ENCODE measurements around the gene CRCP.
"Not testable (repeated sequence)": the region's sequence is repeated elsewhere in the genome, so short reads cannot be mapped to it uniquely, and the experiment has no call there.

The CRCP gene

DNA sequence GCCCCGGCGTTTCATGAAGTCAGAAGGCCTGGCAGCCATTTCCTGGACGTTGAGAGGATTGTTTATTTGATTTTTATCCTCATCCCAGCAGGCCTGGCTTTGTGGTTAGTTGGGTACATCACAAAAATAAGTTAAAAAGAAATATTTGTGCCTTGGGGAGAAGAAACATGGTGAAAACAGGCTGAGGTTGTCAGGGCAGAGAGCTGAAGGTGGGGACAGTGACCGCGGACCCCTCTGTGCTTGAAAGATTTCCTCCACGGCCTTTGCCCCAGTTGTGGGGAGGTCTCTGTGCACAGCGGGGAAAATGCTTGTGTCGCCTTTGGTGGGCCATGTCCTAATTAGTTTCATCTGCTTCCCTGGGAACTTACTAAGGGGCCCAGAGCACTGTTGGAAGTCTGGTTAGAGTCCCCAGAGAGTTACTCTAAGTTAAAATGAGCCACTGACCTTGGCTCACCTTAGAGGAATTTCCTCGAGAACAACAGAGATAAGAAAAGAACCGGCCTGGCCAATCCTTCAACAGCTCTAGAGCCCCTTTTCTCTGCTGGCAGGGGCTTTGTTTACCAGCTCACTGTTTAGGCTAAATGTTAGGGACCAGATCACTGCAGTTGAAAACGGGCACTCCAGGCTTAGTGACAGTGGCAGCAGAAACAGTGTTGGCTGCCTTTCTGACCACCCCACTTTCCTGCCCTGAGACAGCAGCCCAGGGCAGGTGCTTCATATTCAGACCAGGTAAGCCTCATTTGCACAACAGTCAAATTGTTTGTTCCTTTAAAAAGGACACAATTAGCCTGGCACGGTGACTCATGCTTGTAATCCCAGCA is 37.9 kb downstream of the CRCP start:
- in situ Hi-C loops (cut with MboI; ENCODE audit: low sequenced_read_pairs) = no loop called here

- in situ Hi-C loops (cut with MboI; ENCODE audit: low sequenced_read_pairs) = no loop called here
These were observed 39.0 kb downstream of the CRCP start for GRCh38 chr7:66153691-66154090.

- in situ Hi-C loops (cut with MboI; ENCODE audit: low sequenced_read_pairs) = not testable (repeated sequence)
These were observed 41.4 kb downstream of the CRCP start for GRCh38 chr7:66156035-66156434.

GRCh38 chr7:66157060-66157459 is 42.4 kb downstream of the CRCP start:
- in situ Hi-C loops (cut with MboI; ENCODE audit: low sequenced_read_pairs) = no loop called here

DNA sequence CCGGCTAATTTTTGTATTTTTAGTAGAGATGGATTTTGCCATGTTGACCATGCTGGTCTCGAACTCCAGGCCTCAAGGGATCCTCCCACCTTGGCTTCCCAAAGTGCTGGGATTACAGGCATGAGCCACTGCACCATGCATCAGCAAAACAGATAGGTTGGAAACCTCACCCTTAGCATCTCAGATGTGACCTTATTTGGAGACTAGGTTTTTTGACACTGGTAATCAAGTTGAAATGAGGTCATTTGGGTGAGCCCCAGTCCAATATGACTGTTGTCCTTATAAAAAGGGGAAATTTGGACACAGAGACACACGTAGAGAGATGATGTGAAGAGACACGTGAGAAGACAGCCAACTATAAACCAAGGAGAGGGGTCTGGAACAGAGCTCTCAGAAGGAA is 48.0 kb downstream of the CRCP start:
- in situ Hi-C loops (cut with MboI; ENCODE audit: low sequenced_read_pairs) = no loop called here

DNA sequence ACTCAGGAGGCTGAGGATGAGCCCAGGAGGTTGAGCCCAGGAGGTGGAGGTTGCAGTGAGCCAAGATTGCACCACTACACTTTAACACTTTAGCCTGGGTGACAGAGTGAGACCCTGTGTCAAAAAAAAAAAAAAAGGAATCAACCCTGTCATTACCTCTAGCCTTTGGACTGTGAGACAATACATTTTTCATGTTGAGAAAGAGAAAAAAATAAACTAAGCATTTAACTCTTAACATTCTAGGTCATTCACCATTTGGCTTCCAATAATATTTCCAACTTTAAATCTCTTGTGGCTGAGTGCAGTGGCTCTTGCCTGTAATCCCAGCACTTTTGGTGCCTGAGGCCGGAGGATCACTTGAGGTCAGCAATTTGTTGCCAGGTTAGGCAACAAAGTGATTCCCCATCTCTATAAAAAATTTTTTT is 48.6 kb downstream of the CRCP start:
- in situ Hi-C loops (cut with MboI; ENCODE audit: low sequenced_read_pairs) = no loop called here

DNA sequence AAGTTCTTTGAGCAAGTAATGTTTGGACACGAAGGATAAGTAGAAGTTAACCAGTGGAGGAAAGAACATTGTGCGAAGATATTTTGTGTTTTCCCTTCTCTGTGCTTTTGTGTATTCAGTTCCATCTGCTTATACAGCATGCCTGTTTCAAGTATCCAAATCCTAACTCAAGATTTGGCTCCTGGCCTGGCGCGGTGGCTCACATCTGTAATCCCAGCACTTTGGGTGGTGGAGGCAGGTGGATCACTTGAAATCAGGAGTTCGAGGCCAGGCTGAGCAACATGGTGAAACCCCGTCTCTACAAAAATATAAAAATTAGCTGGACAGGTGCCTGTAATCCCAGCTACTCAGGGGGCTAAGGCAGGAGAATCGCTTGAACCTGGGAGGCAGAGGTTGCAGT is 49.7 kb downstream of the CRCP start:
- in situ Hi-C loops (cut with MboI; ENCODE audit: low sequenced_read_pairs) = no loop called here

- in situ Hi-C loops (cut with MboI; ENCODE audit: low sequenced_read_pairs) = no loop called here
These were observed 53.2 kb downstream of the CRCP start for GRCh38 chr7:66167773-66168387.

DNA sequence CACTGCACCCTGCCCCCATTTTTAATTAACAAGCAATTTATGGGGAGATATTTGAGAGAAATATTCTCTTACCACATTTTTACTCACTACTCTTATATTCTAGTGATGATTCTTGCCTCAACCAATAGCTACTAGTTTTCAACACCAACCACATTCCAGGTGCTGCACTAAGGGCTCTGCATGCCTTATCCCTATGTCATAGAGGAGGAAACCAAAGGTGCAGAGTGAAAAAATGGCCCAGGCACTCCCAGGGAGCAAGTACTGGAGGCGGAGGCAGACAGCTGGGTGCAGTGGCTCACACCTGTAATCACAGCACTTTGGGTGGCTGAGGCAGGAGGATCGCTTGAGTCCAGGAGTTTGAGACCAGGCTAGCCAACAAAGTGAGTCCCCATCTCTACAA is 55.0 kb downstream of the CRCP start:
- in situ Hi-C loops (cut with MboI; ENCODE audit: low sequenced_read_pairs) = no loop called here

DNA sequence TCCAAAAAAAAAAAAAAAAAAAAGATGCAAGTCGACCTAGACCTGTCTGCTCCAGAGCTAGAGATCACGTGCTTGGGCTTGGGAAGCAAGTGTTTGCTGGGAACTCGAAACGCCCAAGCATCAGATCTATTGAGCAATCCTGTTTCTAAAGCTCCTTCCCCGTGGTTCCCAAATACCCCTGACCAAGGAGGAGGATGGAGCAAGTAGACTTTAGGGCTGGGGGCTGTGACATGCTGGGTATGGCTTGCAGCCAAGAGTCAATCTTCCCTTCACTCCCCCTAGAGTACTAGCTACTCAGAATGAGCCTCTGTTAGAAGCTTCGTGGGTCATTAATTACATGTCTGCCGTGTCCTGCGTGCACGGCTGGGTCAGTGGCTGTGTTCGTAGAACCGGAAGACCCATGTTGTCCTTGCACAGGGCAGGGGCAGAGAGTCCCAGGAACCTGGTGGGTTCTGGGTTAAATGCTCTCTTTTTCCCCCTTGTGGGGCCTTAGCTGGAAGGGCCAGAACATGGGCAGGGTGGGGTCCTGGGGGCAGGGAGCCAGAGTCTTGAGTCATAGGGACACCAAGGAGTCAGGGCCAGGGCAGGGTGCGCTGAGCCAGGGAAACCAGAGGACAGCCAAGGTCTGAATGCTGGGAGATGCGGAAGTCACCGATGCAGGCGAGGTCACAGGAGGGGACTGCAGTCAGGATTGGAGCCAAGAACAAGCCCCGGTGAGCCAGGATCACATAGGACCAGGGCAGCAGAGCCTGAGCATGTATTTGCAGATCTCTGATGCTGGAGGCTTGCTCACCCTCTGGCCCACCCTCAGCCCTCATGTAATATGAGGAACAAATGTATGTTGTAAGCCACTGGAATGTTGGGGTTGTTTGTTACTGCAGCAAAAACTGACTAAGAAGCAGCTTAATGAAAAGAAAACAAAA is 55.9 kb downstream of the CRCP start:
- in situ Hi-C loops (cut with MboI; ENCODE audit: low sequenced_read_pairs) = no loop called here

GRCh38 chr7:66172536-66173401 is 58.1 kb downstream of the CRCP start:
- in situ Hi-C loops (cut with MboI; ENCODE audit: low sequenced_read_pairs) = not testable (repeated sequence)

DNA sequence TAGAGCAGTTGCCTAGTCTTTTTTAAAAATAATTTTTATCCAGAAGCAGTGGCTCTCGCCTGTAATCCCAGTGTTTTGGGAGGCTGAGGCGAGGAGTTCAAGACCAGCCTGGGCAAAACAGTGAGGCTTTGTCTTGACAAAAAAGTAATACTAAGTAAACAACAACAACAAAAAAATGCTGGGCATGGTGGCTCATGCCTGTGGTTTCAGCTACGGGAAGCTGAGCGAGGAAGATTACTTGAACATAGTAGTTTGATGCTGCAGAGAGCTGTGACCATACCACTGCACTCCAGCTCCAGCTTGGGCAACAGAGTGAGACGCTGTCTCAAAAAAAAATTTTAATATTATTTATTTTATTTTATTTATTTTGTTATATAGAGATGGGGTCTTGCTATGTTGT is 59.2 kb downstream of the CRCP start:
- in situ Hi-C loops (cut with MboI; ENCODE audit: low sequenced_read_pairs) = no loop called here

DNA sequence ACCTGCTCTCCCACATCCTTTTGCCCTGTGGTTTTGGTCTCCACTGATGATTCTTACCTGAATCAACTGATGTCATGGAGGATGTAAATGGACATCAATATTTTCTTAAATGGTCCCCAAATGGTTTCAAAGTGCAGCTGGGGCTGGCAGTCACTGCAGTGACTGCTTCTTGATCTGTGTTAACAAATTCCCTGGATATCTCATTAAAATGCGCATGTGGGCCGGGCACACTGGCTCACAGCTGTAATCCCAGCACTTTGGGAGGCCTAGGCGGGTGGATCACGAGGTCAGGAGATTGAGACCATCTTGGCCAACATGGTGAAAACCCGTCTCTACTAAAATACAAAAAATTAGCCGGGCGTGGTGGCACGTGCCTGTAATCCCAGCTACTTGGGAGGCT is 60.4 kb downstream of the CRCP start:
- in situ Hi-C loops (cut with MboI; ENCODE audit: low sequenced_read_pairs) = not testable (repeated sequence)

GRCh38 chr7:66176914-66177313 is 62.3 kb downstream of the CRCP start:
- in situ Hi-C loops (cut with MboI; ENCODE audit: low sequenced_read_pairs) = no loop called here

DNA sequence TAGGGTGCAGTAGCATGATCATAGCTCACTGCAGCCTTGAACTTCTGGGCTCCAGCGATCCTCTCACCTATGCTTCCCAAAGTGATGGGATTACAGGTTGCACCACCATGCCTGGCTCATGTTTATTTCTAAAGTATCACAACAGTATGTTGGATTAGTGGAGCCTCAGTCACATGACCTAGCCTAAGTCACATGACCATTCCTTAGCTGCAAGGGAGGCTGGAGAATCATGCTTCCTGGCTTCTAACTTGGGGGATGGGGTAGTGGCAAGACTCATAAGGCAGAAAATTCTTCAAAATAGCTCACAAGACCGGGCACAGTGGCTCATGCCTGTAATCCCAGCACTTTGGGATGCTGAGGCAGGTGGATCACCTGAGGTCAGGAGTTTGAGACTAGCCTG is 63.6 kb downstream of the CRCP start:
- in situ Hi-C loops (cut with MboI; ENCODE audit: low sequenced_read_pairs) = no loop called here

GRCh38 chr7:66181329-66181728 is 66.7 kb downstream of the CRCP start:
- in situ Hi-C loops (cut with MboI; ENCODE audit: low sequenced_read_pairs) = no loop called here

GRCh38 chr7:66181845-66182244 is 67.2 kb downstream of the CRCP start:
- in situ Hi-C loops (cut with MboI; ENCODE audit: low sequenced_read_pairs) = no loop called here

DNA sequence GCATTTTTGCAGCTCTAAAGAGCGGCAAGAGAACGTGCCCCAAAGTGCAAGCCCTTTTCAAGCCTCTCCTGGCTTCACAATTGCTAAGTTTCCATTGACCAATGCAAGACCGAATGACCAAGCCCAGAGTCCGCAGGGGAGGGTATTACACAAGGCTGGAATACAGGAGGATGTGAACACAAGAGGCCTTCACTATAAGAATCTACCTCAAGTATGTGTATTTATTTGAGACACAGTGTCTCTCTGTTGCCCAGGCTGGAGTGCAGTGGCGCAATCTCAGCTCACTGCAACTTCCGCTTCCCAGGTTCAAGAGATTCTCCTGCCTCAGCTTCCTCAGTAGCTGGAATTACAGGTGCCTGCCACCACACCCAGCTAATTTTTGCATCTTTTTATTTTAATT is 68.3 kb downstream of the CRCP start:
- in situ Hi-C loops (cut with MboI; ENCODE audit: low sequenced_read_pairs) = no loop called here

DNA sequence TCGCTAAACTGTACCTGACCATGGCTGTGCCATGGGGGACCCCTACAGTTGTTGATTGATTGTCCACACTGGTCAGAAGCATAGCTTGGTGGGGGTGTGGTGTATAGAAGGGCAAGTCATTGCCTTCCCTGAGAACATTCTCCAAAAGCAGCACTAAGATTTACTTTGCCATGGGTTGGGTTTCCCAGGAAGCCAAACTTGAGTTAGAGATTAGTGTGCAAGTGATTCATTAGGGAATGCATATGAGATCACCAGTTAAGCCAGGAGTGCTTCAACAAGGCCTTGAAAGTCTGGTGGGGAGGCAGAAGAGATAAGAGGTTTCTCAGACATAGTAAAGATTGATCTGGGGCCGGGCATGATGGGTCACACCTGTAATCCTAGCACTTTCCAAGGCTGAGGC is 69.1 kb downstream of the CRCP start:
- in situ Hi-C loops (cut with MboI; ENCODE audit: low sequenced_read_pairs) = no loop called here

DNA sequence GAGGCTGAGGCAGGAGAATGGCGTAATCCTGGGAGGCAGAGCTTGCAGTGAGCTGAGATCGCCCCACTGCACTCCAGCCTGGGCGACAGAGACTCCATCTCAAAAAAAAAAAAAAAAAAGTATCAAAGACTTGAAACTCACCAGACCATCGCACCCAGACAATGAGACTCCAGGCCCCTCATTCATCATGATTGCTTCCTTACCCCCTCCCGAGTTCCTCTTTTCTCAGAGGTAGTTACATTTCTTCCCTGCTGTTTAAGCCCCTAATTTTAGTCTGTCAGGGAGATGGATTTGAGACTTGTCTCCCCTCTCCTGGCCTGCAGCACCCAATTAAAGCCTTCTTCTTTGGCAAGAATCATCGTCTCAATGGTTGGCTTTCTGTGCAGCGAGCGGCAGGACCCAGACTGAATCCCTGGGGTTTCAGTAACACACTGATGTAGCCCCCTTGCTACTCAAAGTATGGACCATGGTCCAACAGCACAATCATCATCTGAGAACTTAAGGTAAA is 71.1 kb downstream of the CRCP start:
- in situ Hi-C loops (cut with MboI; ENCODE audit: low sequenced_read_pairs) = no loop called here

Measured in HL-60/S4 treated with phorbol 12-myristate 13-acetate at 8.2 ng/mL for 4 days and 3 days (cell line).